Fibroblast of the conjunctiva (primary cell): ENCODE data around the gene SEMA3D.
A peak's percentile ranks its signal among the peaks of the same experiment; 100 is the strongest.

Experiments
- DNase-seq: peaks from one replicate; pipeline ENCODE4 v3.0.0-alpha.2; 2010; ENCODE audit warnings: low read depth

SEMA3D gene

GRCh38 chr7:85186521-85187241 lies at the start of gene SEMA3D:
SEMA3D (minus strand) TSS chr7:85187056; CDS start chr7:85121891, 65,165 bp downstream.
- peak; percentile 55 for DNase-seq

GRCh38 chr7:85234730-85235129 lies 47.9 kb upstream of the SEMA3D start:
- no peak for DNase-seq

GRCh38 chr7:85232068-85232467 lies 45.2 kb upstream of the SEMA3D start:
- DNase-seq: no peak

GRCh38 chr7:85230623-85231022 lies 43.8 kb upstream of the SEMA3D start:
- DNase-seq: no peak

- no peak for DNase-seq
These were observed 42.7 kb upstream of the SEMA3D start for GRCh38 chr7:85229544-85229943.

- DNase-seq: no peak
These were observed 39.7 kb upstream of the SEMA3D start for GRCh38 chr7:85226361-85227085.

GRCh38 chr7:85224171-85224570 lies 37.3 kb upstream of the SEMA3D start:
- DNase-seq: no peak

- no peak for DNase-seq
These were observed 35.7 kb upstream of the SEMA3D start for GRCh38 chr7:85222522-85222921.

GRCh38 chr7:85221796-85222195 lies 34.9 kb upstream of the SEMA3D start:
- no peak for DNase-seq

- DNase-seq: no peak
These were observed 33.8 kb upstream of the SEMA3D start for GRCh38 chr7:85220651-85221050.

- DNase-seq: no peak
These were observed 33.2 kb upstream of the SEMA3D start for GRCh38 chr7:85220023-85220422.

- no peak for DNase-seq
These were observed 30.2 kb upstream of the SEMA3D start for GRCh38 chr7:85217085-85217484.

GRCh38 chr7:85215098-85215497 lies 28.2 kb upstream of the SEMA3D start:
- no peak for DNase-seq

GRCh38 chr7:85213500-85213899 lies 26.6 kb upstream of the SEMA3D start:
- DNase-seq: no peak

- DNase-seq: no peak
These were observed 18.9 kb upstream of the SEMA3D start for GRCh38 chr7:85205754-85206153.

- DNase-seq: no peak
These were observed 17.6 kb upstream of the SEMA3D start for GRCh38 chr7:85204496-85204895.

- no peak for DNase-seq
These were observed 17.2 kb upstream of the SEMA3D start for GRCh38 chr7:85204061-85204460.

GRCh38 chr7:85201209-85201608 lies 14.4 kb upstream of the SEMA3D start:
- no peak for DNase-seq

- no peak for DNase-seq
These were observed 9.8 kb upstream of the SEMA3D start for GRCh38 chr7:85196696-85197095.

GRCh38 chr7:85191383-85191782 lies 4.5 kb upstream of the SEMA3D start:
- DNase-seq: peak; percentile 16

GRCh38 chr7:85186083-85186520 lies 754 bp downstream of the SEMA3D start:
- DNase-seq: peak; percentile 23

- peak; percentile 39 for DNase-seq
These were observed 1.3 kb downstream of the SEMA3D start for GRCh38 chr7:85185424-85186082.
